ENCODE results near the gene ERO1A.

ERO1A gene

DNA sequence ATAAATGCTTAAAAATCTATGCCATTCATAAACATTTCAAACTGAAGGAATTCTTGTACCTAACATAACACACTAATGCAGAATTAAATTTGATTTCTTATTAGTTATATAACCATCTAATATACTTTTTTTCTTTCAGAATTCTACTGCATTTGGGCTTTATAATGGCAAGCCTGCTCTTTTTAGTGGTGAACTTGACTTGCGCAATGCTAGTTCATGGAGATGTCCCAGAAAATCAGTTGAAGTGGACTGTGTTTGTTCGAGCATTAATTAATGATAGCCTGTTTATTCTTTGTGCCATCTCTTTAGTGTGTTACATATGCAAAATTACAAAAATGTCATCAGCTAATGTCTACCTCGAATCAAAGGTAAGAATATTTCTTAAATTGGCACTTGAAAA, 95.4 kb downstream of the ERO1A start:
- no peak for DNase-seq (ENCODE audit: low read depth)

DNA sequence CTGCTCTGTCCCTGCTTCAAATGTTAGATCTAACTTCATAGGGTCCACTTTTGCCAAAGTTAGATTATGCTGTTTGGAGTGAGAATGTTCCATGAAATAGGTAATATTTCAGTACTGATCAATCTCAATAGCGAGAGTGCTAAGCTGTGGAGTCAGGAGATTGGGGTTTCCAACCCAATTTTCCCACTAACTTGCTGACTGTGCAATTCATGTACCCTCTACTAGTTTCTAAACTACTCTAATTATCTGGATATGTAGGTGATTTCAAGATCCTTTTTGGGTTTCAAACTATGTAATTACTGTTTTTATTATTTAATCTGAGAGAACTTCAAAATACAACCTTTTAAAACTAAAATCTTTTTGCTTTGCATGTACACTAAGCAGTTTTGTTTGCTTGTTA, 96.8 kb downstream of the ERO1A start:
- DNase-seq (ENCODE audit: low read depth): no peak

DNA sequence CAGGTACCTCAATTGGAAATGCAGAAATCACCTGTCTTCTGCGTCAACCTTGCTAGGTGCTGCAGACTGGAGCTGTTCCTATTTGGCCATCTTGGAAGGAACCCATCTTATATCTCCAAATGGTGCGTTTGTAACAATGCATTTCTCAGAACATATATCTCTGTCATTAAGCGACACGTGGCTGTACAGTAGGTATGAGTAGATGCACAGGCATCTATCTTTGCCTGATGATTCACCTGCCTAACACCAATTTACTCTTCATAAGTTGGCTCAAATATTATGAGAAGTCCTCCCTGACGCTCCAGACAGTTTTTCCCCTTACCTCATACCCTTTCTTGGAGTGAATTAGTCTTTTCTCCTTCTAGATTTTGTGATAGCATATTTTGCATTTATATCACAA, 98.5 kb downstream of the ERO1A start:
- no peak for DNase-seq (ENCODE audit: low read depth)

DNA sequence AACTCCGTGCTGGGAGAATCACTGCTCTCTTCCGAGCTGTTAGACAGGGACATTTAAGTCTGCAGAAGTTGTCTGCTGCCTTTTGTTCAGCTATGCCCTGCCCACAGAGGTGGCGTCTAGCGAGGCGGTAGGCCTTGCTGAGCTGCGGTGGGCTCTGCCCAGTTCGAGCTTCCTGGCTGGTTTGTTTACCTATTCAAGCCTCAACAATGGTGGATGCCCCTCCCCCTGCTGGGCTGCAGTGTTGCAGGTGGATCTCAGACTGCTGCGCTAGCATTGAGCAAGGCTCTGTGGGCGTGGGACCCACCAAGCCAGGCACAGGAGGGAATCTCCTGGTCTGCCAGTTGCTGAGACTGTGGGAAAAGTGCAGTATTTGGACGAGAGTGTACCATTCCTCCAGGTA, 99.0 kb downstream of the ERO1A start:
- no peak for DNase-seq (ENCODE audit: low read depth)

DNA sequence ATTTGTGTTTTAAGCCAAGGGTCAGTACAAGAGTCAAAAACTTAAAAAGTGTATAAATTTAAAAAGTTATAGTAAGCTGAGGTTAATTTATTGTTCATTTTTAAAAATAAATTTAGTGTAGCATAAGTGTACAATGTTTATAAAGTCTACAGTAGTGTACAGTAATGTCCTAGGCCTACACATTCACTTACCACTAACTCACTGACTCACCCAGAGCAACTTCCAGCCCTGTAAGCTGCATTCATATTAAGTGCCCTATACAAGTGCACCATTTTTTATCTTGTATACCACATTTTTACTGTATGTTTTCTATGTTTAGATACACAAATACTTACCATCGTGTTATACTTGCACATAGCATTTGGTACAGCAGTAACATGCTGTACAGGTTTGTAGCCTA, 105.0 kb downstream of the ERO1A start:
- no peak for DNase-seq (ENCODE audit: low read depth)
